ENCODE data around the gene IGSF8.
"Not testable (repeated sequence)": the region's sequence is repeated elsewhere in the genome, so short reads cannot be mapped to it uniquely, and the experiment has no call there.

Gene IGSF8

DNA sequence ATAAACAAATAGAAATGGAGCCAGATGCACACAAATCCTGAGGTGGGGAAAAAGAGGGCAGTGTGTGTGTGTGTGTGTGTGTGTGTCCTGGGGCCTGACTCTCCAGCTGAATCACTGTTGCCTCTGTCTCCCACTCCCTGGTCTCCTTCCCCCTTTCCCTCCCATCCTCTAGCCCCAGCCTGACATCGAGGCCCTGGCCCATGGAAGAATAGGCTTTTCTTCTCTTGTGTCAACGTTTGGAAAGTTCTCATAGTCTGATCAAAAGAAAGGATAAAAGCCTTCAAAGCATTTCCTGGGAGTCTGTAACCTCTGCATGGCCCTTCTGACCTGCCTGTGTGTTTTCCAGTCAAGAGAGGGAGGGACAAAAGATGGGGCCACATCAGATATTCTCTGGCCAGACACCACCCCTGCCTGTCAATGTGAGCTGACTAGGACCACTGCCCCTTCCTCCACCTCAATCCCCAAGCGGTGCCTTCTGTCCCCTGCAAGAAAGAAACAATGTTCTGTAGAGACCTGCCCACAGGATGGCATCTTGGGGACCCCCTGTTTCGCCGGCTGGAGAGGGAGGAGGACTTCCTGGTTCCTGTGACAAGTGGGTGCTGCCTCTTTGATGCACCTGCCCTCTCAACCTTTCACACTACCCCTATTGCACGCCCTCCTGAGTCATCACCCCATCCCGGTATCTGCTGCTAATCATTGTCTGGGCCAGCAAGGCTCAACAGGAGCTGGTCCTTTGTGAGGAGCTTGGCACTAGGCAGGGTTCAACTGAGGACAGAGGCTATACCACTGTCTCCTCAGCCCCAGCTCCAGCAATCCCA is 44.7 kb downstream of the IGSF8 start:
- no peak for TF ChIP-seq CTCF (conservative IDR thresholded peaks at IDR 0.05; ENCODE audit: control insufficient read depth, insufficient read depth, low read depth, low read length)
- DNase-seq (ENCODE audit: low read depth): no peak
- H3K4me3 ChIP-seq (ENCODE audit: control insufficient read depth, low read depth, low read length): no peak overlapping the region

DNA sequence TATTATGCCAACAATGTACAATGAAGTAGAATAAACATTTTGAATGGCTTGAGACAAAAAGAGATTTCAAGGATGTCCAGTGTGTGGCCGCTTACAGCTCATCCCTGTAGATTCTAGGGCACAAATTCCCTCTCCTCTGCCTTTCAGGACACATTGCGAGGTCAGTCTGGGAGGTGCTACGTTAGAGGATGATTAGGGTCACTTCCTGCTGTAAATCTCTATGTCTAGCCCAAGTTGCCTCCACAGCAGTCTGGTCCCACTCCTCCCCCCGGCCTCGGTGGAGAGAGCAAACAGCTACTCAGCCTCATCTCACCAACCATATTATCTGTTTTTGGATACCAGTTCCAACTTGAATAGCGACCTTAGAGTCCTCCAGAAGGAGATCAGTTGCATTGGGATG is 45.5 kb downstream of the IGSF8 start:
- no peak for DNase-seq (ENCODE audit: low read depth)
- no peak overlapping the region for H3K4me3 ChIP-seq (ENCODE audit: control insufficient read depth, low read depth, low read length)
- TF ChIP-seq CTCF (conservative IDR thresholded peaks at IDR 0.05; ENCODE audit: control insufficient read depth, insufficient read depth, low read depth, low read length): no peak

- DNase-seq (ENCODE audit: low read depth): no peak
- no peak overlapping the region for H3K4me3 ChIP-seq (ENCODE audit: control insufficient read depth, low read depth, low read length)
- TF ChIP-seq CTCF (conservative IDR thresholded peaks at IDR 0.05; ENCODE audit: control insufficient read depth, insufficient read depth, low read depth, low read length): no peak
Observed at GRCh38 chr1:160050619-160051018, 47.8 kb downstream of the IGSF8 start.

GRCh38 chr1:160050182-160050581 is 48.2 kb downstream of the IGSF8 start:
- DNase-seq (ENCODE audit: low read depth); H3K4me3 ChIP-seq (ENCODE audit: control insufficient read depth, low read depth, low read length): not testable (repeated sequence)

- TF ChIP-seq CTCF (conservative IDR thresholded peaks at IDR 0.05; ENCODE audit: control insufficient read depth, insufficient read depth, low read depth, low read length): no peak
- DNase-seq (ENCODE audit: low read depth): no peak
Observed at GRCh38 chr1:160049101-160049500, 49.3 kb downstream of the IGSF8 start.

GRCh38 chr1:160048335-160048734 is 50.1 kb downstream of the IGSF8 start:
- TF ChIP-seq CTCF (conservative IDR thresholded peaks at IDR 0.05; ENCODE audit: control insufficient read depth, insufficient read depth, low read depth, low read length): no peak
- no peak overlapping the region for H3K4me3 ChIP-seq (ENCODE audit: control insufficient read depth, low read depth, low read length)
- no peak for DNase-seq (ENCODE audit: low read depth)

More at GRCh38 chr1:160049101-160049500, 49.3 kb downstream of the IGSF8 start:
- H3K4me3 ChIP-seq (ENCODE audit: control insufficient read depth, low read depth, low read length): no peak overlapping the region

DNA sequence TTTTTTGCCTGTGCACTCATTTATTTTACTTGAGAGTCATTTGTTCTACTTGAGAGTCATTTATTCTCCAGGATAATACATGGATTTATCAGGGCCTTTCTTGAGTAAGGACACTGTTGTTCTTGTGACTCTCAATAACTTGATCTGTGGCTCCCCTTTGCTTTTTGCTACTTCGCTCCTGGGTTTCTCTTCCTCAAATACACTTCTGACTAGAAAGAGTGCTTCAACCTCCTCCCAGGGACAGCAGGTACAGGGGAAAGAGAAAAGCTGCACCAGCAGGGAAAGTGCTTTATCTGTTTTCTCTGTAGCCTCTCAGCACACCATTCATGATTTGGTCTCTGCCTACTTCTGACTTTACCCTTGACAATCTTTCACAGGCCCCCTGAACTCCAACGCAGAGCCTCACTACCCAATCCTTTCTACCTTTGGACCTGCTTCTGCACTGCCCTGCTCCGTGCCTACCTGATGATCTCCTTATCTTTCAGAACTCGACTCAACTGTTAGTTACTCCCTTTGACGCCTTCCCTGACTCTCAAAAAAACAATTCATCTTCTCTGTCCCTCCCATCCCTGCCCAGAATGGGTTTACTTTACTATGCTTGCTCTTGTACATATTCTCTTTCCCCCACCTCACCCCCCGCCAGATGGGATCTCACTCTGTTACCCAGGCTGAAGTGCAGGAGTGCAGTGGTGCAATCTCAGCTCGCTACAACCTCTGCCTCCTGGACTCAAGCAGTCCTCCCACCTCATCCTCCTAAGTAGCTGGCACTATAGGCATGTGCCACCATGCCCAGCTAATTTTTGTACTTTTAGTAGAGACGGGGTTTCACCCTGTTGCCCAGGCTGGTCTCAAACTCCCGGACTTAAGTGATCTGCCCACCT is 51.1 kb downstream of the IGSF8 start:
- no peak for DNase-seq (ENCODE audit: low read depth)
- H3K4me3 ChIP-seq (ENCODE audit: control insufficient read depth, low read depth, low read length): no peak overlapping the region

More for the DNA sequence above, 51.1 kb downstream of the IGSF8 start:
- no peak for TF ChIP-seq CTCF (conservative IDR thresholded peaks at IDR 0.05; ENCODE audit: control insufficient read depth, insufficient read depth, low read depth, low read length)
